ENCODE data around the gene AP3S2.

GRCh38 chr15:89837134-89837829 is 56.5 kb downstream of the AP3S2 start:
- no peak for TF ChIP-seq CTCF (IDR thresholded peaks at IDR 0.05)
- TF ChIP-seq POLR2A (IDR thresholded peaks at IDR 0.05), result no peak
- no peak for TF ChIP-seq POLR2AphosphoS5 (IDR thresholded peaks at IDR 0.05)
- TF ChIP-seq EP300 (IDR thresholded peaks at IDR 0.05), result no peak
